HG02870 (cell line): ENCODE data around the gene ITM2B.
"Not testable (repeated sequence)": the region's sequence is repeated elsewhere in the genome, so short reads cannot be mapped to it uniquely, and the experiment has no call there.

ENCODE experiments used
- ATAC-seq: cut with Tn5 transposase; IDR thresholded peaks from one replicate; pipeline ENCODE4 v1.9.1; 2021; ENCODE audit warnings: mild to moderate bottlenecking, moderate library complexity; ENCODE audit not compliant: unreplicated experiment

Gene ITM2B

DNA sequence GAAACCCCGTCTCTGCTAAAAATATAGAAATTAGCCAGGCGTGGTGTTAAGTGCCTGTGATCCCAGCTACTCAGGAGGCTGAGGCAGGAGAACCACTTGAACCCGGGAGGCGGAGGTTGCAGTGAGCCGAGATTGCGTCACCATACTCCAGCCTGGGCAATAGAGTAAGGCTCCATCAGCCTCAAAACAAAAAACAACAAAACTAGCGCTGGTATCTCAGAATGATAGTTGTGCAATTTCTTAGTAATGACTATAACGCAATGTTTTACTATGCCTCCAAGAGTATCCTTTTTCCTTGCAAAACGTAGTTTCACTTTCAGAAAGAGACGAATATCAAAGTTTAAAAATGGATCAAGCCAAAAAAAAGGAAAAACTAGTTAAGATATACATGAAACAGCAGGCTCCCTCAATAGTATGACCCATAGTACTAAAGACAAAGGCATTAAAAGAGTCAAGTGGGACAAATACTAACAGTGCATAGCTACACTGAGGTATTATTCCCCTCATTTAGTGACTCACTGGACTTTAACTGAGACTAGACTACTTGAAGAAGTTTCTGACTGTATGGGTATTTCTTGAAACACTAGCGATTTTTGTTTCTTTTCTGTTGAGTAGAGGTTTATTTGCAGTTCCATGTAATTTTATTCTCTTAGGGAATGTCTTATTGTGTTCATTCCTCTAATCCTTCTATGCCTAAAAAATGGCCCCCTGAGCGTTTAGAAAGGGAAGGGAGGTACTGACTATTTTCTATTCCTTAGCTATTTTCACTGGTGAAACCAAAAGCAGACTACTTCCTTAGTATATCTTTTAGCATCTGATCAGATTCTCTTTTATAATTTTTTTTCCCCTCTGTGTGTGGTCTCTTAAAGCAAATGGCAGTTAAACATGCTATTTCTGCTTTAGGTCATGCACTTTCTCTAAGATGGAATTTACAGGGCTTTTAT lies 10.4 kb upstream of the ITM2B start:
- no peak for ATAC-seq

- ATAC-seq = no peak
Measured at GRCh38 chr13:48224701-48225100, 8.3 kb upstream of the ITM2B start.

DNA sequence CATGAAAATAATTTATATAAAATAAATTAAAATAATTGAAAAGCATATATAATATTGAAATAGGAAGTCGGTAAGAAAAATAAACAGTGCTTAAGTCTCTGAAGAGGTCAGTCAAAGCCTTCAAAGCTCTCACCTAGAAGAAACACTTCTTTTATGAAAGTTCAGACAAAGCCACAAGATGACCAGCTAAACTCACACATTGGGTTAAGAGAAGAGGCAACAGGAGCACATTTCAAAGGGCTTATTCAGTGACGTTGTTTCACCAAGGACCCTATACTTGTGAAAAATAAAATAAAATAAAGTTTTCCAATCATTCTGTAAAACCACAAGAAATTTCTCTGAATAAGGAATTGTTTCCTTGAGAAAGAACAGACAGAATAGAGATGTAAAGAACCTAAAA lies 2.5 kb upstream of the ITM2B start:
- no peak for ATAC-seq

DNA sequence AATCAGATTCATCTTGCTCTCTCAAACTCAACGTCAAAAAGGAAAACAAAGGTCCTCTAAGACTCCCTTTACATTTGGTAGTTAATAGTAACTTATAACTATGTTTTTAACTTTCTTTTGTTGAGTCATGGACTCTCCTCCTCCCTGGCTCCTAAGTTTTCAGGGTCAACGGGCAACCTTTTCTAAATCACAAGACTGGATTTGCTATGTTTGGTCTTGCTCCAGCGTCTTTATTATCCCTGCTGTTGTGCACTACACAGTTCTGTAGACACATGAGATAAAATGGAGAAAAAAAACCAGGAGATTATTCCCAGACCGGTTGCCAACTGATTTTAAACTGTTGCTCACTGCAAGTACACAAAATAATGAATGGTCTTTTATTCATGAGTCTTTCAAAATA lies 1.9 kb upstream of the ITM2B start:
- ATAC-seq = no peak

DNA sequence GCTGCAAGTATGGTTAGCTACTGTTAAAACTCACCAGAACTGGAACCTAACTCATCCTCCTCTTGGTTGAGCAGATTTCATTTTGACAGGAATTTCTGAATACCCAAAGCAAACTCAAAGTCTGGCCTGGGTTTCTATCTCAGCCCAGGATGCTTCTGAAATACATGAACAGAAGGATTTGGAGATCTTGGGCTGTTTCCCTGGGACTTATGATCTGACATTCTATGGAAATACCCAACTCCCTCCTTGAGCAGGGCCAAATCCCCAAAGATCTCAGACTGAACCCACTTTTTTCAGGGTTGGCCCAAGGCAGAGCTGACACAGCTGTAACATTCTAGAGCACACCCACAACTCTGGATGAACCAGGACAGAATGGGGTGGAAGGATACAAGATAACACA lies 1.1 kb upstream of the ITM2B start:
- no peak for ATAC-seq

- peak; percentile 12 for ATAC-seq
Measured at GRCh38 chr13:48232420-48233045, 473 bp upstream of the ITM2B start.

- no peak for ATAC-seq
Measured at GRCh38 chr13:48233889-48234488, 983 bp downstream of the ITM2B start.

DNA sequence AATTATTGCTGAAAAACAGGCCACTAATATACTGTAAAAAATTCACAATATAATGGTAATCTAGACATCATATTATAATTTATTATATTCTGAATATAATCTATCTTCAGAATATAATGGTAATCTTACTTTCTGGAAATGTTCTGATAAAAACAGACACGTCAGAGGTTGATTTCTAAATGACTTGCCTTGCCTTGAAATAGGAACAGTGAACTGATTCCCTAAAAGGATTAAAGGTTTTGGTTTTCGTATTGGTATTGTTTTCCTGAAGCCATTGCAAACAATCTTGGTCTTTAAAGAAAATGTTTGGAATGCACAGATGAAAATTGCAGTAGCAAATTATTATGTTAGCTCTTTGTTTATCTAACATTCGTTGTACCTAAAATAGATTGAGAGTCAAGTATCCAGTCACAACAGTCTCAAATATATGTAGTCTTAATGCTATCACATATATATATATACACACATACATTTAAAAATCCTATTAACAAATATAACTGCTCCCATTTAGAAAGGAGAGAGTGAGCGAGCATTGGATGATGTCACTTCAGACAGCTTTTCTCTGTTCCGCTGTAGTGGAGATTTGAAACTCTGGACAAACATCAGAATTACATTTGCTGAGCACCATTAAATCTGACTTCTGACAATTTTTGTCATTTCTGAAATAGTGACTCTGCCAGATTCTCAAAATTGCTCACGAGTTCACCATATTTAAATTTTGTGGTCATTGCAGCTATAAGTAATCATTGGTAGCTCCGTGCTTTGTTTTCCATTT lies 1.7 kb downstream of the ITM2B start:
- peak; percentile 65 for ATAC-seq

DNA sequence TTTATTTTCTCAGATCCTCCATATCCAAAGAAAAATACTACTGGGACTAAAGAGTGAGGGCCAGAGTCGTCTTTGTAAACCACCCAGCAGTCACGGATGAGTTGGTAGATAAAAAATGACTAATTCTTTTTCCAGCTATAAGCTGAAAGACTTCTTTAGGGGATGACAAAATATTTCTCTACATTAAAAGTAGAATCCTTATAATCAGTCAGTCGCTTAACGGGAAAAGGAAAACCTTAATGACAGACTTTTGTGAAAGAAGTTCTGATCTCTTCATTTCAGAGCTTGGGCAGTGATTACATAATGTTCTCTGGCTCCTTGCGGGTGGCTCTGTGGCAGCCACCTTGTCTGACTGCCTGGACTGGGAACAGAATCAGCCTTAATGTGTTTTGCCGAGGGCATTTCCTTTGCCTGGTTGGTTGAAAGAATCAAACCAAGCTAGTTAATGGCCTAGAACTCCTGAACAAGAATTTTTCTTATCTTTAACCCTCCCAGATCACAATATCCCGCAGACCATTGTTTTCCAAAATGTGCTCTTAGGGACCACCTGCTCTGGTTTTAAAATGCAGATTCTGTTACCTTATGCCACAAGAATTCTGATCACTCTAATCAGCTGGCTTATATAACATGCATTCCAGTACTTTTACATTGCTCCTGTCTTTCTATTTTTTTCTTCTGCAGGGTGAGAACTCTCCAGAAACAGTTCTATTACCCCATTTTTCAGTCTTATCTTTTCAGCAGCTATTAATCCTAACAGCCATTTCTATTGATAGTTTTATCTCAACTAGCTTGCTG lies 2.5 kb downstream of the ITM2B start:
- ATAC-seq = no peak

DNA sequence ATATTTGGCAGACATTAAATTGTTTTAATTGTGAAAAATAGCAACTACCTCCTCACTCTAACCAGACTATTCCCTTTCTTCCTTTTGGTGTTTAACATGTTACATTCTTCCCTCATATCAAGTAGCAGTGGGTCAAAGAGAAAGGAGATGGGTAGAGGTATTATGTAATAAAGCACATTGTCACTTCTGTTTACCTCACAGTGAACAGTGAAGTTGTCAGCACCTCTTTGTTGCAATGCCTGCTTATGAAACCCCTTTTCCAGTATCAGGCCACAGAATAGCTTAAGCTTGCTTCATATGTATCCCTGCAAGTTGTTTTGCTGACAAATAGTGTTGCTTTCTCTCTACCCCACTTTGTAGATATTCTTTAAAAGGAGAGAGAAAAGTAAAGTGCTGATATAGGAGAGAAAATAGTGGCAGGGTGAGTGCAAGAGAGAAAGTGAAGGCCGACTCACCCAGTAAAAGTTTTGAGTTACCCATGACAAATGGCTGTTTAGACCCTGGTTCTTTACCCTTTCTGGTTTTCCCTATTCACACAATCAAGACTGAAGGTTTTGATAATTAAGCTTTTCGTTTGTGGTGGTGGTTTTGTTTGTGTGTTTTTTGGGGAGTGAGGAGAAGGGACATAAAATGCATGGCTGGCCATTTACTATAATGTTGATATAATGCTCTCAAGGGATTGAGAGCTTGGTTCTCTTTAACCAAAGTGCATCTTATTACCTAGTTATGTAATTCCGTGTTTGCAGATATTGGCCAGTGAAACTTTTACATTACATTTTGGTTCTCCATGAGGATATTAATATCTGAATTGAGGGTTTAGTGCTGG lies 3.7 kb downstream of the ITM2B start:
- ATAC-seq = no peak

DNA sequence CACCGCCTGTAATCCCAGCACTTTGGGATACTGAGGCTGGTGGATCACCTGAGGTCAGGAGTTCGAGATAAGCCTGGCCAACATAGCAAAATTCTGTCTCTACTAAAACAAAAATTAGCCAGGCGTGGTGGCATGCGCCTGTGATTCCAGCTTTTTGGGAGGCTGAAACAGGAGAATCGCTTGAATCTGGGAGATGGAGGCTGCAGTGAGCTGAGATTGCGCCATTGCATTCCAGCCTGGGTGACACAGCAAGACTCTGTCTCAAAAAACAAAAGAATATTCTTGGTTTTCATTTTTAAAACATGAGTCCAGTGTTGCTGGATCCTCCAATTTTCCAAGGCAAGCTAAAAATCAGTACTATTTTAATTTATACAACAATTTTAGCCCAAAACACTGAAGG lies 6.4 kb downstream of the ITM2B start:
- not testable (repeated sequence) for ATAC-seq

GRCh38 chr13:48241651-48242050 lies 8.6 kb downstream of the ITM2B start:
- no peak for ATAC-seq

- no peak for ATAC-seq
Measured at GRCh38 chr13:48242677-48243076, 9.7 kb downstream of the ITM2B start.

DNA sequence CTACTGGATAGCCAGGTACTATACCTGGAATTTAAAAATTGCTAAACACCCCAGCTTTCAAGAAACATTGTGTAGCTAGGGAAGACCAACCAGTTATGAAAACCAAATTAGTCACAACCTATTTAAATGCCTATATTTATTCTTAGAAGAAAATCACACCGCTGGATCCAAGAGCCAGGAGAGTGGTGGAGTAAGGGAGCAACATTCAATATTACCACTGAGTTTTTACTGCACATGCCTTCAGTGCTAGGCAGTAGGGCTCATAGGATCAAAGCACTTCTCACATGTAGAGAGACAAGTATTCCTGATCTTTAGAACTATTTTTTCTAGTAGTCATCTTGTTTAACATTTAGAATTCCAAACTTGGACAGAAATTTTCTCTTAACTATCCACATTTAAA lies 11.2 kb downstream of the ITM2B start:
- no peak for ATAC-seq

DNA sequence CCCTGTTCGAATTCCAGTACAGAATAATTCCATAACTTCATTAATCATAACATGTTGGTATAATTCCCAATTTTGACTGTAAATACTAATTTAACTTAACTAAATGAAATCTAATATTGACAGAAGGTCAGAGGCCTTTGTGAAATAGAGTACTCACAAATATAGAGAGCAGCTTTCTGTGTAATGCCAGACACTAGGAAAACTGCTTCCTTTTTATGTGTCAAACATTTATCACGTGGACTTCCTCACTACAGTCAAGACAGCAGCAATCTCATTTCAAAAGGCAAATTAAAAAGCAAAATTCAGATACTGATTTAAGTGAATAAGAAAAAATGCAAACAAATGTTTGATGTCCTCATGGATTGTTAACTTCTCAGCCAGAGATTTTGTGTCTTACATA lies 13.1 kb downstream of the ITM2B start:
- no peak for ATAC-seq

DNA sequence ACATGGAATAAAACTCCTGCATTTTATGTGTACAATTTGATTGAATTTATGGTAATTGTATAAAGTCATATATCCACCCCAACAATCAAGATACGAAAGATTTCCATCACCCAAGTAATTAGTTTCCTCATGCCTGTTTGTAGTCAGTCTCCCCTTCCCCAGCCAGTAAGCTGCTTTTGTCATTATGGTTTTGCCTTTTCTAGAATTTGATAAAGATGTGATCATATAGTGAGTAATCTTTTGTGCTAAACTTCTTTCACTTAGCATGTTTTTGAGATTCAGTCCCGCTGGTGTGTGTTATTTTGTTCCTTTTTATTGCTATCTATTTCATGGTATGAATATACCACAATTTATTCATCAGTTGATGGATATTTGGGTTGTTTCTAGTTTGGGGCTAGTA lies 16.0 kb downstream of the ITM2B start:
- ATAC-seq = no peak

DNA sequence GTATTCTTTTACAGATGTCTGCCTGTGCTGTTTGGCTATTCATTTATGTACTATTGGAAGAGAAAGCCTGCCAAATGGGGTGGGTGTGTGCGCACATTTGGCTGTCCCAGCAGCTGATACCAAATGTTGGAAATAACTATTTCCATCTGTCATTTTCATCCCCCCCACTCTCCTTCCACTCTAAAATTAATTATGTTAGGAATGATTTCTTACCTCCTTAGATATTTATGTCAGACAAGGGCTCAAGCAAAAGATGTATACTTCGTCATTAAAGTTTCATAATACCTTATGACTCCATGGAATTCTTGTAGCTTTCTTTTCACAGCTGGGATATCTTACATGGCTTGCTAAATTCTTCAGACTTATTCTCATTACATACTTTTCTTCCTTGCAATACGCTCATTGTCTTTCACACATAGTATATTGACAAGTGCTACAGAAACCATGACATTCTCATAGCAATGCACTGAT lies 18.6 kb downstream of the ITM2B start:
- no peak for ATAC-seq

DNA sequence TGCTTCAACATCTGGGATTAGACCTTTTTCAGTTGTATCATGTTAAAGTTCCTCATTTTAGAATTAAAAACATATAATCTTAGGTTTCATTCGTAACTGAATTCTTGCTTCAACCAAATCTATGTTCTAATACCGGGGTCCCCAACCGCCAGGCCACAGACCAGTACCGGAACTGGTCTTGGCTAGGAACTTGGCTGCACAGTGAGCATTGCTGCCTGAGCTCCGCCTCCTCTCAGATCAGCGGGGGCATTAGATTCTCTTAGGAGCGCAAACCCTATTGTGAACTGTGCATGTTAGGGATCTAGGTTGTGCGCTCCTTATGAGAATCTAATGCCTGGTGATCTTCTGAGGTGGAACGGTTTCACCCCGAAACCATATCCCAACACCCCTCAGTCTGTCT lies 19.2 kb downstream of the ITM2B start:
- no peak for ATAC-seq

- no peak for ATAC-seq
Measured at GRCh38 chr13:48253849-48254248, 20.8 kb downstream of the ITM2B start.
